IMR-90 (cell line): ENCODE data around the gene SAPCD1. TPM values are rescaled to one million over a fixed set of nuclear protein-coding genes. Genes with fewer than 3 reads are reported as not detected.

Source experiments
- ATAC-seq: fragments of 200-7000 bp; cut with Tn5 transposase; 2 replicates; pipeline ENCODE4 v1.9.1; 2020; ENCODE audit warnings: low read depth, mild to moderate bottlenecking, moderate library complexity
- BruUV-seq: library from RNA; stranded (reverse); fragments of 400-500 nt; replicated peaks from 2 replicates; lab custom pipeline; 2021; lab: Mats Ljungman, UMichigan
- CTCF ChIA-PET: fragments of 300-600 bp; formaldehyde crosslinking; extraction: SDS; loops from one replicate; lab custom pipeline; 2021; ENCODE audit warnings: antibody characterized with exemption; lab: Yijun Ruan, JAX
- POLR2A ChIA-PET: fragments of 300-600 bp; sonication (Branson Sonifier 250); formaldehyde crosslinking; loops from one replicate; lab custom pipeline; 2022; ENCODE audit warnings: antibody characterized with exemption; ENCODE audit not compliant: unreplicated experiment; lab: Charles Lee
- DNase-seq: peaks from one replicate; pipeline ENCODE4 v3.0.0; 2013
- H2AFZ ChIP-seq: replicated peaks from 2 replicates; pipeline ENCODE3; 2013; ENCODE audit warnings: low read length, mild to moderate bottlenecking; ENCODE audit not compliant: poor library complexity
- H2AK5ac ChIP-seq: 2 replicates; pipeline ENCODE4 v1.6.1; 2013; ENCODE audit warnings: low read depth, low read length, inconsistent platforms
- H2AK9ac ChIP-seq: replicated peaks from 2 replicates; pipeline ENCODE3; 2013; ENCODE audit warnings: mild to moderate bottlenecking, low read depth, low read length, moderate library complexity; ENCODE audit not compliant: poor library complexity
- H2BK120ac ChIP-seq: 2 replicates; pipeline ENCODE4 v1.6.1; 2013; ENCODE audit warnings: low read depth, low read length, inconsistent platforms
- H2BK15ac ChIP-seq: 3 replicates; pipeline ENCODE4 v1.6.1; 2013; ENCODE audit warnings: low read depth, low read length, inconsistent platforms
- H2BK20ac ChIP-seq: 2 replicates; pipeline ENCODE4 v1.6.1; 2013; ENCODE audit warnings: low read depth, mild to moderate bottlenecking, inconsistent platforms, low read length, moderate library complexity
- H2BK5ac ChIP-seq: 2 replicates; pipeline ENCODE4 v1.6.1; 2013; ENCODE audit warnings: mild to moderate bottlenecking, low read depth, low read length, inconsistent platforms; ENCODE audit not compliant: poor library complexity, severe bottlenecking
- H3K14ac ChIP-seq: replicated peaks from 2 replicates; pipeline ENCODE4 v1.6.1; 2013; ENCODE audit warnings: low read depth, low read length, inconsistent platforms
- H3K18ac ChIP-seq: 2 replicates; pipeline ENCODE4 v1.6.1; 2013; ENCODE audit warnings: low read depth, low read length, control low read depth
- H3K23ac ChIP-seq: 2 replicates; pipeline ENCODE4 v1.6.1; 2013; ENCODE audit warnings: low read depth, low read length, inconsistent platforms
- H3K27ac ChIP-seq: 2 replicates; pipeline ENCODE4 v1.5.1; 2013; ENCODE audit warnings: mild to moderate bottlenecking, control low read depth, low read length; ENCODE audit not compliant: insufficient read depth
- H3K27me3 ChIP-seq: 2 replicates; pipeline ENCODE4 v1.6.1; 2013; ENCODE audit warnings: low read length; ENCODE audit not compliant: control insufficient read depth, insufficient read depth
- H3K36me3 ChIP-seq: 2 replicates; pipeline ENCODE4 v1.6.1; 2013; ENCODE audit warnings: low read length, mixed read lengths; ENCODE audit not compliant: control insufficient read depth, insufficient read depth
- H3K4ac ChIP-seq: 2 replicates; pipeline ENCODE4 v1.6.1; 2013; ENCODE audit warnings: low read depth, low read length, inconsistent platforms
- H3K4me1 ChIP-seq: 2 replicates; pipeline ENCODE4 v1.6.1; 2013; ENCODE audit warnings: low read length, mixed read lengths; ENCODE audit not compliant: control insufficient read depth, insufficient read depth
- H3K4me2 ChIP-seq: 2 replicates; pipeline ENCODE4 v1.6.1; 2013; ENCODE audit warnings: low read depth, mild to moderate bottlenecking, control low read depth, low read length, moderate library complexity
- H3K4me3 ChIP-seq: 2 replicates; pipeline ENCODE4 v1.5.1; 2013; ENCODE audit warnings: low read depth, mild to moderate bottlenecking, control low read depth, low read length, moderate library complexity; ENCODE audit not compliant: insufficient read depth
- H3K56ac ChIP-seq: 2 replicates; pipeline ENCODE4 v1.6.1; 2013; ENCODE audit warnings: low read length, inconsistent platforms; ENCODE audit not compliant: insufficient read depth; ENCODE audit errors: extremely low read depth
- H3K79me1 ChIP-seq, 2 experiments: 2 replicates each; pipeline ENCODE4 v1.6.1; 2013; ENCODE audit warnings: low read length in 2 of 2, inconsistent platforms in 1 of 2, low read depth in 1 of 2
- H3K9ac ChIP-seq: 2 replicates; pipeline ENCODE4 v1.6.1; 2013; ENCODE audit warnings: low read depth, low read length, control low read depth
- H3K9me1 ChIP-seq: 2 replicates; pipeline ENCODE4 v1.6.1; 2013; ENCODE audit warnings: low read length, inconsistent platforms; ENCODE audit not compliant: insufficient read depth
- H3K9me3 ChIP-seq: 2 replicates; pipeline ENCODE4 v1.6.1; 2013; ENCODE audit warnings: low read length; ENCODE audit not compliant: control insufficient read depth, insufficient read depth
- H4K20me1 ChIP-seq: 2 replicates; pipeline ENCODE4 v1.6.1; 2013; ENCODE audit warnings: low read length, inconsistent platforms; ENCODE audit not compliant: insufficient read depth
- H4K5ac ChIP-seq: 2 replicates; pipeline ENCODE4 v1.6.1; 2013; ENCODE audit warnings: mild to moderate bottlenecking, low read depth, low read length, control low read depth
- H4K8ac ChIP-seq, 2 experiments: 2 replicates each; pipeline ENCODE4 v1.6.1; 2013; ENCODE audit warnings: low read depth in 2 of 2, low read length in 2 of 2, control low read depth in 1 of 2, inconsistent platforms in 1 of 2
- H4K91ac ChIP-seq: 2 replicates; pipeline ENCODE4 v1.6.1; 2013; ENCODE audit warnings: low read depth, low read length, inconsistent platforms; ENCODE audit not compliant: insufficient read depth
- CTCF ChIP-seq: conservative IDR thresholded peaks from 2 replicates; pipeline ENCODE4 v1.5.1; 2012; ENCODE audit warnings: mild to moderate bottlenecking, low read depth, low read length, improper control_type of control experiment
- ELK1 ChIP-seq: fragments of 150-350 bp; IDR thresholded peaks from 2 replicates; pipeline ENCODE4 v1.6.1; 2016; ENCODE audit warnings: low read depth, mild to moderate bottlenecking, low read length, moderate library complexity, borderline replicate concordance
- POLR2A ChIP-seq: IDR thresholded peaks from 2 replicates; pipeline ENCODE4 v1.6.1; 2012; ENCODE audit warnings: mild to moderate bottlenecking, low read depth, low read length
- WGBS, 2 experiments: methylation state at CpG; one replicate each; pipeline versions ENCODE4 v1.1.5 to v1.1.7; 2013; ENCODE audit warnings: missing lambda C conversion rate in 2 of 2; ENCODE audit not compliant: insufficient read length in 1 of 2; ENCODE audit errors: extremely low coverage in 2 of 2; 5-methylcytosine and 5-hydroxymethylcytosine counted together
- dilution Hi-C: fragments of 300-500 bp; cut with HindIII; formaldehyde crosslinking; loops from one replicate; pipeline ENCODE4 v1.14.3; 2018; ENCODE audit warnings: low sequenced_read_pairs; ENCODE audit not compliant: unreplicated experiment
- in situ Hi-C: fragments of 300-500 bp; cut with MboI; formaldehyde crosslinking; loops from 3 replicates; pipeline ENCODE4 v1.14.3; 2019; ENCODE audit warnings: low sequenced_read_pairs, inconsistent platforms, mixed read lengths
- intact Hi-C: fragments of 100-400 bp; cut with micrococcal nuclease; formaldehyde crosslinking; loops from 2 replicates; pipeline ENCODE4 v1.10.0; 2022
- polyA plus RNA-seq, 3 experiments: library from polyadenylated mRNA; depleted of rRNA; stranded (reverse); fragments of >200 nt; gene quantifications; 2 replicates each; pipeline ENCODE4 v1.2.3, GENCODE V29; 2012; ENCODE audit warnings: low replicate concordance in 1 of 3
- total RNA-seq: library from RNA; depleted of rRNA; stranded (reverse); fragments of >200 nt; gene quantifications from 2 replicates; pipeline ENCODE4 v1.2.3, GENCODE V29; 2012

SAPCD1 gene
- total and polyA plus RNA-seq, 2 of the 4 experiments (the other 2 are of a cell fraction), result 2.3 TPM; not detected in 1

GRCh38 chr6:31723980-31724691, 38.3 kb upstream of the SAPCD1 start:
- ATAC-seq, result no peak
- POLR2A ChIA-PET, result interaction anchor here (0.6 kb wide), 1 partner anchor 10 kb away, joined by 3 read pairs; no protein-coding TSS in a partner anchor

More at GRCh38 chr6:31723980-31724691, 38.3 kb upstream of the SAPCD1 start:
- BruUV-seq, result no TSS peak
- H3K4ac ChIP-seq, result no peak overlapping the region
- H3K4me2 ChIP-seq, result no peak overlapping the region
- dilution Hi-C loops, result no loop called here
- H3K56ac ChIP-seq, result no peak overlapping the region
- H3K9me3 ChIP-seq, result no peaks in the 10 kb centered on the region
- H3K36me3 ChIP-seq, result peaks cover 20% of the 10 kb centered on the region
- DNase-seq, result no peak
- no peak overlapping the region for H3K14ac ChIP-seq
- H2AFZ ChIP-seq, result no peak overlapping the region
- H2BK20ac ChIP-seq, result no peak overlapping the region
- no peak overlapping the region for H3K27ac ChIP-seq
- H3K18ac ChIP-seq, result no peak overlapping the region
- peaks cover 3% of the 10 kb centered on the region for H3K4me1 ChIP-seq
- no peak overlapping the region for H2BK120ac ChIP-seq
- intact Hi-C loops, result no loop called here
- no peak overlapping the region for H2BK5ac ChIP-seq
- H4K8ac ChIP-seq, result no peak overlapping the region
- peaks cover 4% of the 10 kb centered on the region; the same call in 1 of the 2 replicates for H3K9me1 ChIP-seq
- H2BK15ac ChIP-seq, result no peak overlapping the region
- H2AK9ac ChIP-seq, result peak overlapping the region; percentile 1
- H3K9ac ChIP-seq, result no peak overlapping the region
- no peak overlapping the region for H4K91ac ChIP-seq
- H3K23ac ChIP-seq, result no peak overlapping the region
- peaks cover 0 to 18% of the 10 kb centered on the region in 2 experiments; a peak in 2 of 4 replicates for H3K79me1 ChIP-seq
- H4K5ac ChIP-seq, result no peak overlapping the region
- peaks cover 2% of the 10 kb centered on the region; the same call in 1 of the 2 replicates for H4K20me1 ChIP-seq
- no peak overlapping the region for H2AK5ac ChIP-seq
- in situ Hi-C loops, result no loop called here
- WGBS, 2 experiments, result 98% methylated on average over 7 of the region's 25 CpGs; no CpG with 5 or more reads in 1 of the 2 experiments
- CTCF ChIA-PET, result no interaction called here
- no peaks in the 10 kb centered on the region; the same call in 1 of the 2 replicates for H3K27me3 ChIP-seq
- H3K4me3 ChIP-seq, result no peak overlapping the region
- TF ChIP-seq CTCF (no peak), POLR2A (no peak), ELK1 (no peak)
